Keratinocyte (primary cell): ENCODE data around the gene PGAP6.

Experiments used
- EZH2 ChIP-seq: IDR thresholded peaks from one replicate; pipeline ENCODE4 v1.6.1; 2012; ENCODE audit warnings: inconsistent platforms, mild to moderate bottlenecking, low read length, moderate library complexity
- TF ChIP-seq, protein P1 (sequence below), 3 experiments: IDR thresholded peaks in 1 of 3; conservative IDR thresholded peaks in 1 of 3; optimal IDR thresholded peaks in 1 of 3; 2 replicates in 2 of 3; 3 replicates in 1 of 3; pipeline versions ENCODE3 to v1.5.1; 2011; ENCODE audit warnings: low read length in 3 of 3, mild to moderate bottlenecking in 3 of 3, moderate library complexity in 2 of 3, control low read depth in 1 of 3, inconsistent platforms in 1 of 3; ENCODE audit not compliant: insufficient read depth in 2 of 3; ENCODE audit errors: extremely low read depth in 1 of 3

DNA sequence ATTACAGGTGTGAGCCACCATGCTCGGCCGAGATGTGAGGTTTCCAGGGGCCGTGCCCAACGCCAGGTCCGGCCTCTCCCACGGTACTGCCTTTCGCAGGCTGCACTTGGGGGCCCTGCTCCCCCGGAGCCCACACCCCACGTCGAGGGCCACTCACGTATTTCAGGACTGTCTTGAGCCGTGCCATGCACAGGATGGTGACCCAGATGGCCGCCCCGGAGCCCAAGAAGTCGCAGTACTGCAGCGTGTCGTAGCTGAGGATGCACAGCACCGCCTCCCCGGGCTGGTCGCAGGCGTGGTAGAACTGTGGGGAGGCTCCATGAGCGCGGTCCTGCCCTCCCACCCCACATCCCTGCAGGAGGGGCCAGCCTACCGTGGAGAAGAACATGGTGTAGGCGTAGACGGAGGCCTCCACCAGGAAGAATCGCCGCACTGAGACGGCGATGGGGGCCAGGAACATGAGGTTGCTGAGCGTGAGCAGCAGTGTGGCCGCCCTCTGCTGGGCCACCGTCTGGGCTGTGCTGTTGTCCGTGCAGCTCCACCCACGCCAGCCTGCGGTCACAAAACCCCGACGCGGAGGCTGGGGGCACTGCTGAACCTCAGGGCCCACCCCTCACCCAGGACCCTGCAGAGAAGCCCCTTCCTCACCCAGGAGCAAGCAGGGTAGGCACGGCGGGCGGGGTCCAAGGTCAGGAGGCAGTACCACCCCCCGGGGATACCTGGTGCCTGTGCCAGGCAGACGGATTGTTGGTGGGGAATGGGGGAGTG is 7.7 kb downstream of the PGAP6 start:
- TF ChIP-seq, protein P1, sequence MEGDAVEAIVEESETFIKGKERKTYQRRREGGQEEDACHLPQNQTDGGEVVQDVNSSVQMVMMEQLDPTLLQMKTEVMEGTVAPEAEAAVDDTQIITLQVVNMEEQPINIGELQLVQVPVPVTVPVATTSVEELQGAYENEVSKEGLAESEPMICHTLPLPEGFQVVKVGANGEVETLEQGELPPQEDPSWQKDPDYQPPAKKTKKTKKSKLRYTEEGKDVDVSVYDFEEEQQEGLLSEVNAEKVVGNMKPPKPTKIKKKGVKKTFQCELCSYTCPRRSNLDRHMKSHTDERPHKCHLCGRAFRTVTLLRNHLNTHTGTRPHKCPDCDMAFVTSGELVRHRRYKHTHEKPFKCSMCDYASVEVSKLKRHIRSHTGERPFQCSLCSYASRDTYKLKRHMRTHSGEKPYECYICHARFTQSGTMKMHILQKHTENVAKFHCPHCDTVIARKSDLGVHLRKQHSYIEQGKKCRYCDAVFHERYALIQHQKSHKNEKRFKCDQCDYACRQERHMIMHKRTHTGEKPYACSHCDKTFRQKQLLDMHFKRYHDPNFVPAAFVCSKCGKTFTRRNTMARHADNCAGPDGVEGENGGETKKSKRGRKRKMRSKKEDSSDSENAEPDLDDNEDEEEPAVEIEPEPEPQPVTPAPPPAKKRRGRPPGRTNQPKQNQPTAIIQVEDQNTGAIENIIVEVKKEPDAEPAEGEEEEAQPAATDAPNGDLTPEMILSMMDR (optimal IDR thresholded peaks at IDR 0.05 in 1 of 3, IDR thresholded peaks at IDR 0.05 in 1 of 3, conservative IDR thresholded peaks at IDR 0.05 in 1 of 3; ENCODE audit: extremely low read depth in 1 of 3, insufficient read depth in 2 of 3, low read length in 3 of 3) = no peak
- TF ChIP-seq EZH2 = no peak
